ENCODE data around the gene STK32B.

Gene STK32B

DNA sequence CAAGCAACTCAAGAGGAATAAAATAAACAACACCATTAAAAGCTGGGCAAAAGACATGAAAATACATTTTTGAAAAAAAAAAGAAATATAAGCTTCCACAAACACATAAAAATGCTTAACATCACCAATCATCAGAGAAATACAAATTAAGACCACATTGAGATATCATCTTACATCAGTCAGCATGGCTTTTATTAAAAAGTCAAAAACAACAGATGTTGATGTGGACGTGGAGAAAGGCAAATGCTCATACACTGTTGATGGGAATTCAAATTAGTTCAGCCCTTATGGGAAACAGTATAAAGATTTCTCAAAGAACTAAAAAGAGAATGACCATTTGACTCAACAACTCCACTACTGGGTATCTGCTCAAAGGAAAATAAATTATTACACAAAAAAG lies 59.6 kb downstream of the STK32B start:
- Histone ChIP-seq H3K9me3 (ENCODE audit: insufficient read depth, low read depth, low read length) (no peaks in the 10 kb centered on the region), H3K9ac (ENCODE audit: low read depth, low read length) (no peak overlapping the region)

DNA sequence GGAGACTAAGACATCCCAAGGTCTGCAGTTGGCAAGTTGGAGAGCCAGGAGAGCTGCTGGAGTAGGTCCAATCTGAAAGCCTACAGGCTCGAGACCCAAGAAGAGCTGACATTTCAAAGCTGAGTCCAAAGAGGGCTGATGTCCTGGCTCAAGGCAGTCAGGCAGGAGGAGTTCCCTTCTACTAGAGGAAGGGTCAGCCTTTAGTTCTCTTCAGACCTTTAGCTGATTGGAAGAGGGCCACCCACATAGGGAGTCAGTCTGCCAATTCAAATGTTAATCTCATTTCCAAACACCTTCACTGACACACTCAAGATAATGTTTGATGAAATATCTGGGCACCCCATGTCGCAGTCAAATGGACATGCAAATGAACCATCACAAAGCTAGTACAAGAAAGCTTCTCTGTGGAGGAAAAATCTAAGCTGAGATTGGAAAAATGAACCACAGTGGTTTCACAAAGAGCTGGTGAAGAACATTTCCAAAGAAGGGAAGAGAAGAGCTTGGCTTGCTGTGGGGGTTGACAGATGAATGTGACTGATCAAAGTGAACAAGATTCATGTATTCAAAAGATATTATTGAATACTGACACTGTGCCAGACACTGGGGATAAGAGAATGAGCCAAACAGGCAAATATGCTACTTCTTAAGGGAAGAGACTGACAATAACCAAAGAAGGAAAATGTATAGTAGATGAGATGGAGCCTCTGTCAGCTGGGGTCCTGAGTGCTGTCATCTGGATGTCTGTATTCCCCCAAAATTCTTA lies 61.2 kb downstream of the STK32B start:
- no peaks in the 10 kb centered on the region for H3K36me3 ChIP-seq (ENCODE audit: insufficient read depth, low read depth, low read length)
- peaks cover 3% of the 10 kb centered on the region; the same call in 1 of the 2 replicates for H3K4me1 ChIP-seq (ENCODE audit: insufficient read depth, low read length)
- H3K27ac ChIP-seq (ENCODE audit: low read length): no peak overlapping the region
- H3K27me3 ChIP-seq (ENCODE audit: insufficient read depth, low read length): no peaks in the 10 kb centered on the region
- H3K9me3 ChIP-seq (ENCODE audit: insufficient read depth, low read depth, low read length): no peaks in the 10 kb centered on the region
- no peak overlapping the region for H3K9ac ChIP-seq (ENCODE audit: low read depth, low read length)
- H3K4me3 ChIP-seq (ENCODE audit: low read length): no peak overlapping the region

More for the DNA sequence above, 59.6 kb downstream of the STK32B start:
- no peaks in the 10 kb centered on the region for H3K36me3 ChIP-seq (ENCODE audit: insufficient read depth, low read depth, low read length)
- H3K4me3 ChIP-seq (ENCODE audit: low read length): no peak overlapping the region
- H3K27ac ChIP-seq (ENCODE audit: low read length): no peak overlapping the region
- H3K27me3 ChIP-seq (ENCODE audit: insufficient read depth, low read length): no peaks in the 10 kb centered on the region
- H3K4me1 ChIP-seq (ENCODE audit: insufficient read depth, low read length): peaks cover 3% of the 10 kb centered on the region; the same call in 1 of the 2 replicates

DNA sequence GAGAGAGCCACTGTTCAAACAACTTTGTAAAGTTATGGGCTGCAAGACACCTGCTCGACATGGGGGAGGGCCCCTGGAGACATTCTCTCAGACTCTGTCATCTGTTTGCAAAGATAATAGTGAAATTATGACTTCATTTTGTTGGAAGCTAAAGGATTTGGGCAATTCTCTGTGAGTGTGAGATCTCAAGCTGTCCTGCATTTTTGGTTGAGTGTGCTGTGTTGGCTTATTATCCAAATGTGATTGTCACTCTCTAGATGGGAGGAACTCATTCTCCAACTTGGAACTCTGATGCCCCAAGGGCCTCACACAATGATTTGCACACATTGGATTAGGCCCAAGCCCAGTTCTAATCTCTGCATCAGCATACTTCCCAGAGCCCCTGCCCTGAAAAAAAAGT lies 63.7 kb downstream of the STK32B start:
- H3K9ac ChIP-seq (ENCODE audit: low read depth, low read length): no peak overlapping the region
- H3K27ac ChIP-seq (ENCODE audit: low read length): no peak overlapping the region
- H3K4me1 ChIP-seq (ENCODE audit: insufficient read depth, low read length): peaks cover 3% of the 10 kb centered on the region; the same call in 1 of the 2 replicates
- no peak overlapping the region for H3K4me3 ChIP-seq (ENCODE audit: low read length)
- H3K9me3 ChIP-seq (ENCODE audit: insufficient read depth, low read depth, low read length): no peaks in the 10 kb centered on the region
- no peaks in the 10 kb centered on the region for H3K27me3 ChIP-seq (ENCODE audit: insufficient read depth, low read length)
- no peaks in the 10 kb centered on the region for H3K36me3 ChIP-seq (ENCODE audit: insufficient read depth, low read depth, low read length)

DNA sequence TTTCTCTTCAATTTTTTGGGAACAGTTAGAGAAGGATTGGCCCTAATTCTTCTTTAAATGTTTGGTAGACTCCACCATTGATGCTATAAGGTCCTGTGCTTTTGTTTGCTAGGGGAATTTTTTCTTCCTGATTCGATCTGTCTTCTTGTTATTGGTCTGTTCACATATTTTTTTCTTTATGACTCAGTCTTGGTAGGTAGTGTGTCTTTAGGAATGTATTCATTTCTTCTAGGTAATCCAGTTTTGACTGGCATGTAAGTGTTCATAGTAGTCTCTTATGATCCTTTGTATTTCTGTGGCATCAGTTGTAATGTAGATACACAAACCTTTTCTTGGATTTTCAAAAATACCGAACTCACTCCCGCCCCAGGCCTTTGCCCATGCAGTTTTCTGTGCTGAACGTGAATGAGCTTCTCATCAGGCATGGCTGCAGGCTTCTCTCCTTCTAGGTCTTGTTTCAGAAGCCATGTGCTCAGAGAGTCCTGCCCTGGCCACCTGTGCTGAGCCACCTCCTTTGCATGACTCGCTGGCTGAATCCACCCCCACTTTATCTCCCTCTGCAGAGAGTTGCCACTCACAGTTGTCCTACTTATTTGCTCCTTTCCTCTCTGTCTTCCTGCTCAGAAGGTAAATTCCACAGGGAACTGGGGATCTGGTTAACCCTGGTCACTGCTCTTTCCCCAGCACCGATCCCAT lies 67.0 kb downstream of the STK32B start:
- Histone ChIP-seq H3K4me3 (ENCODE audit: low read length) (no peak overlapping the region), H3K4me1 (ENCODE audit: insufficient read depth, low read length) (no peaks in the 10 kb centered on the region), H3K27ac (ENCODE audit: low read length) (no peak overlapping the region), H3K36me3 (ENCODE audit: insufficient read depth, low read depth, low read length) (no peaks in the 10 kb centered on the region), H3K27me3 (ENCODE audit: insufficient read depth, low read length) (no peaks in the 10 kb centered on the region), H3K9ac (ENCODE audit: low read depth, low read length) (no peak overlapping the region), H3K9me3 (ENCODE audit: insufficient read depth, low read depth, low read length) (no peaks in the 10 kb centered on the region)

DNA sequence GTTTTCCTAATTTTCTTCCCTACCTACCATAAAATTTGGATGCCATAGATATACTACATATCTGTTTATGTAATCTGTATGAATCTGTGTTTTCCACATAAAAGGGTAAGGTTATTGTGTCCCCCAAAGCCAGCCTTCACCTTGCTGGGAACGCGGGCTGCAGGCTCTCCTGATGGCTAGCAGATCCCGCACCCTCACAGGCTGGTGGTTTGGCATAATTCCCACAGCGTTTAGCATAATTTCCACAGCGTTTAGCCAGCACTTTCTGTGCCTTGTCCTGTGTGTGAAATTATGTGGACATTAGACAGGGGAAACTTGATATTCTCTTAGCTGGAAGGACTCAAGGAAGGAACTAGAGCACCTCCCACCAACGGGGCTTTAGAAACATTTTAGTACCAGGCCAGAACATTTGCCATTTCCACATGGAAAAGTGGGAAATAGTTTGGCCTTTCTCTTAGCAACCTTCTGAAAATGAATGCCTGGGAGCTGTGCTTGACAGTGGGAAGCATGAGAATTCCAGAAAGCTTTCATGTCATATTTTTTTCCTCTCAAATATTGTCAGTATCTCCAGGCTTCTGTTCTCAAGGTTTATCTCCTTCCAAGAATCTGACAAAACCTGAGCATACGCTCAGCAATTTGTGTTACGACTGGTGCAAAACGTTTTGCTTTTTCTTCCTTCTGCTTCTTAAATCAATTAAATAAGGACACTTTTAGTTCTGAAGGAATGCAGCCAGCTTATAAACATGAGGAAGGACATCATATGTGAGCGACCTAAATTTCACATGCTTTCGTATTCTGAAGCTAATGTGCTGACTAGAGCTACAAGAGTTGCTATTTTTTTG lies 67.9 kb downstream of the STK32B start:
- no peaks in the 10 kb centered on the region for H3K4me1 ChIP-seq (ENCODE audit: insufficient read depth, low read length)
- no peak overlapping the region for H3K9ac ChIP-seq (ENCODE audit: low read depth, low read length)
- no peaks in the 10 kb centered on the region for H3K9me3 ChIP-seq (ENCODE audit: insufficient read depth, low read depth, low read length)
- no peaks in the 10 kb centered on the region for H3K36me3 ChIP-seq (ENCODE audit: insufficient read depth, low read depth, low read length)
- H3K4me3 ChIP-seq (ENCODE audit: low read length): no peak overlapping the region
- H3K27ac ChIP-seq (ENCODE audit: low read length): no peak overlapping the region
- no peaks in the 10 kb centered on the region for H3K27me3 ChIP-seq (ENCODE audit: insufficient read depth, low read length)

DNA sequence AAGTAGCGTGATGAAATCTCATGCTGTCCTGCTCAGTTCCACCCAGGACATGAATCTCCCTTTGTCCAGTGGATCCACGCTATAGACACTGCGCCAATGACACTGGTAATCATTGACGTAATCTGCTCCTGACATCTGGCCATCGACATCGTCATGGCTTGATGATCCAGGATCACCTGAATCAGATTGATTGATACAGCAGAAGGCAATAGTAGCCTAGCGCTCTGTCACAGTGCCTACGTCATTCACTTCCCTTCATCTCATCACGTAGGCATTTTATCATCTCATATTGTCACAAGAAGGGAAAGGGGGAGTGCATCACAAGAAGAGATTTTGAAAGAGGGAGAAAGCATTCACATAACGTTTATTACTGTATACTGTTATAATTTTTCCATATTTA lies 68.8 kb downstream of the STK32B start:
- no peaks in the 10 kb centered on the region for H3K4me1 ChIP-seq (ENCODE audit: insufficient read depth, low read length)
- H3K27ac ChIP-seq (ENCODE audit: low read length): no peak overlapping the region
- no peak overlapping the region for H3K4me3 ChIP-seq (ENCODE audit: low read length)
- no peaks in the 10 kb centered on the region for H3K36me3 ChIP-seq (ENCODE audit: insufficient read depth, low read depth, low read length)
- H3K9me3 ChIP-seq (ENCODE audit: insufficient read depth, low read depth, low read length): no peaks in the 10 kb centered on the region
- no peak overlapping the region for H3K9ac ChIP-seq (ENCODE audit: low read depth, low read length)
- H3K27me3 ChIP-seq (ENCODE audit: insufficient read depth, low read length): no peaks in the 10 kb centered on the region

DNA sequence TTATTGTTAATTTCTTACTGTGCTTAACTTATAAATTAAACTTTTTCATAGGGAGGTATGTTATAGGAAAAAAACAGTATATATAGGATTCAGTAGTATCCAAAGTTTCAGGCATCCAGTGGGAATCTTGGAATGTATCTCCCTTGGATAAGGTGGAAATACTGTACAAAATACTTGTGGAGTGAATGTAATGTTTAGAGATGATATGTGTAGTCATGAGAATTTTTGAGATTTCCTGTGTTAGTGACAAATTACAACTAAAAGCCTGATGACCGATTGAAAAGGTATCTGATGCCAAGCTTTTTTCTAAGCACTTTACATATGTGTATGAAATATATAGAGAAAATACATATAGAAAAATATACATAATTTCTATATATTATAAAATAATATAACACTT lies 69.2 kb downstream of the STK32B start:
- no peak overlapping the region for H3K27ac ChIP-seq (ENCODE audit: low read length)
- H3K4me3 ChIP-seq (ENCODE audit: low read length): no peak overlapping the region
- H3K4me1 ChIP-seq (ENCODE audit: insufficient read depth, low read length): no peaks in the 10 kb centered on the region
- no peaks in the 10 kb centered on the region for H3K9me3 ChIP-seq (ENCODE audit: insufficient read depth, low read depth, low read length)
- H3K27me3 ChIP-seq (ENCODE audit: insufficient read depth, low read length): no peaks in the 10 kb centered on the region
- no peak overlapping the region for H3K9ac ChIP-seq (ENCODE audit: low read depth, low read length)
- no peaks in the 10 kb centered on the region for H3K36me3 ChIP-seq (ENCODE audit: insufficient read depth, low read depth, low read length)

DNA sequence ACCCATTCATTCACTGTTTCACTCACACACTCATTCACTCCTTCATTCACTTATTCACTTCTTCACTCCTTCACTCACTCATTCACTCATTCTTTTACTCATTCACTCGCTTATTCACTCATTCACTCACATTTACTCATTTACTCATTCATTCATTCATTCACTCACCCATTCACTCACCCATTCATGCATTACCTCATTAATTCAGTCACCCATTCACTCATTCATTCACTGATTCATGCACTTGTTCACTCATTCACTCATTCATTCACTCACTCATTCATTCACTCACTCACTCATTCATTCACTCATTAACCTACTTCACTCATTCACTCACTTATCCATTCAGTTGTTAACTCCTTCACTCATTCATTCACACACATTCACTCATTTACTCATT lies 70.8 kb downstream of the STK32B start:
- Histone ChIP-seq H3K4me3 (ENCODE audit: low read length) (no peak overlapping the region), H3K9ac (ENCODE audit: low read depth, low read length) (no peak overlapping the region), H3K27me3 (ENCODE audit: insufficient read depth, low read length) (no peaks in the 10 kb centered on the region), H3K27ac (ENCODE audit: low read length) (no peak overlapping the region), H3K4me1 (ENCODE audit: insufficient read depth, low read length) (no peaks in the 10 kb centered on the region), H3K9me3 (ENCODE audit: insufficient read depth, low read depth, low read length) (no peaks in the 10 kb centered on the region), H3K36me3 (ENCODE audit: insufficient read depth, low read depth, low read length) (no peaks in the 10 kb centered on the region)

DNA sequence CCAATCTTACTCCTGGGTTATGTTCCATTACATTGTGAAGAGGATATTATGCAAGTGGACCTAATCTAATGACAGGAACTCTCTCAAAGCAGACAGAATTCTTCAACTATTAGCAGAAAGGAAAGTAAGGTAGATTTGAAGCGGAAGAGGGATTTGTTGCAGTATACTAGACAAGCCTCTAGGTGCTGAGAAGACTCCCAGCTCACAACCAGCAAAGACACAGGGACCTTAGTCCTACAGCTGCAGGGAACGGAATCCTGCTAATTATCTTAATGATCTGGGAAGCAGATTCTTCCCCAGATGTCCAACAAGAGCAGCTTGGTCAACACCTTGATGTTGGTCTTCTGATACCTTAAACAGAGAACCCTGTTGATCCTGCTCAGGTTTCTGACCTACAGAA lies 73.6 kb downstream of the STK32B start:
- Histone ChIP-seq H3K4me3 (ENCODE audit: low read length) (no peak overlapping the region), H3K9me3 (ENCODE audit: insufficient read depth, low read depth, low read length) (no peaks in the 10 kb centered on the region), H3K4me1 (ENCODE audit: insufficient read depth, low read length) (no peaks in the 10 kb centered on the region), H3K27me3 (ENCODE audit: insufficient read depth, low read length) (no peaks in the 10 kb centered on the region), H3K27ac (ENCODE audit: low read length) (no peak overlapping the region), H3K9ac (ENCODE audit: low read depth, low read length) (no peak overlapping the region), H3K36me3 (ENCODE audit: insufficient read depth, low read depth, low read length) (no peaks in the 10 kb centered on the region)

DNA sequence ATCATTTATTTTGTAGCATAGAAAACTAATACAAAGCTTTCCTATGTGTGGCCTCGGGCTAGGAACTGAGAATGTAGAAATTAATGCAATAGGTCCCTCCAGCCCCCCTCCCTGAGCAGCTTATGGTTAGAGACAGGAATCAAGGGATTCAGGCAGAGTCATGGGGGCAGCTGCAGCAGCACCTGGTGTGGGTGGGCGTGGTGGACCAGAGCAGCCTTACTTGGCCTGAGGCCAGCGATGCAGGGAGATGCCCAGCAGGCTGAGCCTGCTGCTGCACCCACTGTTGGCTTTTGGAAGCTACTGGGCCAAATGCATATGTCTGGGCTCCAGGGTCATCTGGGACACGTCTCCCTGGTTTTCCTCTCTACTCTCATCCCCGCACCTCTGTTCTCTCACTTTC lies 74.0 kb downstream of the STK32B start:
- Histone ChIP-seq H3K4me1 (ENCODE audit: insufficient read depth, low read length) (no peaks in the 10 kb centered on the region), H3K27me3 (ENCODE audit: insufficient read depth, low read length) (no peaks in the 10 kb centered on the region), H3K9me3 (ENCODE audit: insufficient read depth, low read depth, low read length) (no peaks in the 10 kb centered on the region), H3K4me3 (ENCODE audit: low read length) (no peak overlapping the region), H3K9ac (ENCODE audit: low read depth, low read length) (no peak overlapping the region), H3K27ac (ENCODE audit: low read length) (no peak overlapping the region), H3K36me3 (ENCODE audit: insufficient read depth, low read depth, low read length) (no peaks in the 10 kb centered on the region)

DNA sequence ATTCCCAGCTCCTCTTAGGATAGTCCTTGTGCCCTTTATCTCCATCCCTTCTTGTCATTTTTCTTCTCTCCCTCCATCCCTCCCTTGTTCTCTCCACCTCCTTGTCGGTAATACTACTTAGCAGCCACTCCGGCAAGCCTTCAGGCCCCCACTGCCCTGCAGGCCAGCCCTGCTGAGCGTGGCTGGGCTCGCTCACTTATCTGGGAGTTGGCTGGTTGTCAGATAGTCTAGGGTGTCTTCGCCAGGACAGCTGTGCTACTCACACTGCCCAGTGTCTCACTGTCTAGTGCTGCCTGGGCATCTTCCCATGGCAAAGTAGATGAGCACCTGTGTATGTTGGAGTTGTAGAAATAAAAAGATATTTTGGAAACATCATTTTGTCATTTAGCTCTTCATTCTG lies 75.0 kb downstream of the STK32B start:
- Histone ChIP-seq H3K27me3 (ENCODE audit: insufficient read depth, low read length) (no peaks in the 10 kb centered on the region), H3K36me3 (ENCODE audit: insufficient read depth, low read depth, low read length) (no peaks in the 10 kb centered on the region), H3K9ac (ENCODE audit: low read depth, low read length) (no peak overlapping the region), H3K4me3 (ENCODE audit: low read length) (no peak overlapping the region), H3K9me3 (ENCODE audit: insufficient read depth, low read depth, low read length) (no peaks in the 10 kb centered on the region), H3K4me1 (ENCODE audit: insufficient read depth, low read length) (no peaks in the 10 kb centered on the region), H3K27ac (ENCODE audit: low read length) (no peak overlapping the region)
